Measurements from ENCODE around the gene ZNF648.

DNA sequence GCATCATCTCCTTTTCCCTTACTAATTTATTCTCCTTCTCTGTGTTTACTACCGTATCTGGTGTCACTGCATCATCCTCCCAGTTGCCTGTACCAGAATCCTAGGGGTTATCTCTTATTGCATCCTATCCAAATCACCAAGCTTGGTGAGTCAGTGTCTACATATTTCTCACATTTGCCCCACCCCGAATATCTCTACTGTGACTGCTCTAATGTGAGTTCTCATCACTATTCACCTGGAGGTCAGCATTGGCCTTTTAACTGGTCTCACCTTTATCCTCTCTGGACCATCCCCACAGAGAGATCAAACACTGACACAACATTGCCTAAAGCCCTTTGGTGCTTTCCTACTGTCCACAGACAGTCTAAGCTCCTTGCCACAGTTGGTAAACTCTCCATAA, 45.7 kb upstream of the ZNF648 start:
- TF ChIP-seq CTCF (IDR thresholded peaks at IDR 0.05; ENCODE audit: low read depth, low read length) (no peak), POLR2A (IDR thresholded peaks at IDR 0.05; ENCODE audit: extremely low read depth, insufficient read length) (no peak), MYC (IDR thresholded peaks at IDR 0.05; ENCODE audit: low read depth, low read length) (no peak)

Measured in NB4 (cell line).